Mesodermal cell (in vitro differentiated cells): ENCODE data around the gene TLN1.

Source experiments
- H3K27ac ChIP-seq: 2 replicates; pipeline ENCODE4 v1.7.0; 2013; ENCODE audit warnings: mild to moderate bottlenecking, low read depth, low read length, moderate library complexity; ENCODE audit not compliant: severe bottlenecking
- H3K36me3 ChIP-seq: 2 replicates; pipeline ENCODE4 v1.7.1; 2013; ENCODE audit warnings: mild to moderate bottlenecking, low read length, moderate library complexity; ENCODE audit not compliant: control insufficient read depth, insufficient read depth
- H3K4me1 ChIP-seq: one replicate; pipeline ENCODE4 v1.7.1; 2013; ENCODE audit warnings: mild to moderate bottlenecking, low read length; ENCODE audit not compliant: insufficient read depth, control insufficient read depth, poor library complexity, severe bottlenecking
- H3K4me3 ChIP-seq: 2 replicates; pipeline ENCODE4 v1.7.0; 2013; ENCODE audit warnings: low read length, control low read depth, mild to moderate bottlenecking; ENCODE audit not compliant: insufficient read depth, poor library complexity, severe bottlenecking; ENCODE audit errors: extremely low read depth
- H3K9me3 ChIP-seq: 2 replicates; pipeline ENCODE4 v1.7.1; 2013; ENCODE audit warnings: mild to moderate bottlenecking, low read length, moderate library complexity; ENCODE audit not compliant: control insufficient read depth
- WGBS, 2 experiments: methylation state at CpG; one replicate each; pipeline ENCODE4 v1.1.5; 2013; ENCODE audit warnings: missing lambda C conversion rate in 2 of 2; ENCODE audit not compliant: insufficient coverage in 2 of 2; 5-methylcytosine and 5-hydroxymethylcytosine counted together

TLN1 gene

DNA sequence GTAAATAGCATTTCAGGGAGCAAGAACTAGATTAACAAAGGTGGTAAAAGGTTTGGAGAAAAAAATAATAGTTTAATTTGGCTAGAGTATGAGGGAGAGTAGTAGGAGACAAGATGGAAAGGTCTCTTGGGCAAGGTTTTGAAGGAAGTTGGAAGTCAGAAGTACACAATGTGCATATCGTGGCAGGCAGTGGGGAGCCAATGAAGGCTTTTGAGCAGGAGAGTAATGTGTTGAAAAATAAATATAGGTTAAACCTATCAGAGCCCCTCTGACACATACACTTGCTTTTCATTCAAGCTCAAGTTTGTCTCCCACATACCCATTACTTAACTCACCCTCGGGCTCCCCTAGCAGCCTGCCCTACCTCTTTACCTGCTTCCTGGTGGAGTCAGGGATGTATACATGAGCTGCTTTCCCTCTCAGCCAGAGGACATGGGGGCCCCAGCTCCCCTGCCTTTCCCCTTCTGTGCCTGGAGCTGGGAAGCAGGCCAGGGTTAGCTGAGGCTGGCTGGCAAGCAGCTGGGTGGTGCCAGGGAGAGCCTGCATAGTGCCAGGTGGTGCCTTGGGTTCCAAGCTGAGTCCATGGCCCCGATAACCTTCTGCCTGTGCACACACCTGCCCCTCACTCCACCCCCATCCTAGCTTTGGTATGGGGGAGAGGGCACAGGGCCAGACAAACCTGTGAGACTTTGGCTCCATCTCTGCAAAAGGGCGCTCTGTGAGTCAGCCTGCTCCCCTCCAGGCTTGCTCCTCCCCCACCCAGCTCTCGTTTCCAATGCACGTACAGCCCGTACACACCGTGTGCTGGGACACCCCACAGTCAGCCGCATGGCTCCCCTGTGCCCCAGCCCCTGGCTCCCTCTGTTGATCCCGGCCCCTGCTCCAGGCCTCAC lies 58.6 kb downstream of the TLN1 start, which contains the start of gene CA9:
CA9 (plus strand) TSS at position 797 of the 893 bp plus-strand sequence; CDS start at position 829, 32 bp downstream.
- WGBS, 2 experiments: 82 to 84% methylated on average over 7 to 9 of the region's 10 CpGs
- no peak within 1 kb of the TSS for H3K4me3 ChIP-seq
- no peak within 1 kb of the TSS for H3K27ac ChIP-seq
- no peaks in the 10 kb centered on the region for H3K36me3 ChIP-seq
- H3K4me1 ChIP-seq: peaks cover 8% of the 10 kb centered on the region
- H3K9me3 ChIP-seq: no peaks in the 10 kb centered on the region

- 80 to 94% methylated on average over 1 to 3 of the region's 6 CpGs for WGBS, 2 experiments
- Histone ChIP-seq H3K9me3 (no peaks in the 10 kb centered on the region), H3K36me3 (no peaks in the 10 kb centered on the region), H3K4me3 (no peak overlapping the region), H3K4me1 (peaks cover 7% of the 10 kb centered on the region), H3K27ac (no peak overlapping the region)
These were observed 62.5 kb downstream of the TLN1 start for GRCh38 chr9:35669331-35670145.

DNA sequence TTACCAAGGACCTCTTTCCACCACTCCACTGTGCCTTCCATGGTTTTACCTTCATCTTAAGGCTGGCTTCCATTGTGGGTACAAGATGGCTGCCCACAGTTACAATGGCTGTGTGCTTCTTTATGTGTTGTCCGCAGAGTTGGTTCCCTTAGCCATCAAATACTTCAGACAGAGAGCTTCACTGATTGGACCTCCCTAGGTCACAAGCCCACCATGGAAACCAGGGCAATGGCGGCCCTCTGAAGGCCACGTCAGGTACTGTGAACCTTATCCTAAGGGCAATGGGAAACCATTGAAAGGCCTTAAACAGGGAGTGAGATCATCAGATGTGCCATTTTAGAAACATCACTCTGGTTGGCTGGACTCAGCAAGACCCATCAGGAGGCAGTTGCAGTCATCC lies 64.1 kb downstream of the TLN1 start:
- H3K36me3 ChIP-seq: no peaks in the 10 kb centered on the region
- WGBS, 2 experiments: 86 to 100% methylated on average over 1 to 2 of the region's 3 CpGs
- no peak overlapping the region for H3K27ac ChIP-seq
- no peaks in the 10 kb centered on the region for H3K9me3 ChIP-seq
- H3K4me1 ChIP-seq: peaks cover 15% of the 10 kb centered on the region
- no peak overlapping the region for H3K4me3 ChIP-seq

DNA sequence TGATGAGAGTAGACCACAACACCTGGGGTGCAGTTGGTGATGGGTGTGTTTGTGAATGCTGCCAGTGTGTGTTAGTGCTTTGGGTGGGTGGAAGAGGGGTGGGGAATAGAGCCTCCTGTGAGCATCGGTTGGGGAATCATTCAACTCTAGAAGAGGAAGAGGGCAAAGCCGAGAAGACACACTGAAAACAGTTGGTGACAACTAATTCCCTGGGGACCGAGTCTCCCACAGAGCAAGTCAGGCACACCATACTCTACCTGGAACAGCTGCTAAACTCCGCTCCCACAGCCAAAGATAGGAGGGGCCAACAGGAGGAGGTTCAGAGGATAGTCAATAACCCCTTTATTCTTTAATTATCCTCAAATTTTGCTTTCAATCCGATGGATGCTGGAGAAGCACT lies 65.4 kb downstream of the TLN1 start:
- peaks cover 21% of the 10 kb centered on the region for H3K4me1 ChIP-seq
- H3K27ac ChIP-seq: no peak overlapping the region
- H3K9me3 ChIP-seq: no peaks in the 10 kb centered on the region
- H3K36me3 ChIP-seq: peaks cover 10% of the 10 kb centered on the region
- 73 to 94% methylated on average over 2 of the region's 5 CpGs for WGBS, 2 experiments
- H3K4me3 ChIP-seq: no peak overlapping the region

DNA sequence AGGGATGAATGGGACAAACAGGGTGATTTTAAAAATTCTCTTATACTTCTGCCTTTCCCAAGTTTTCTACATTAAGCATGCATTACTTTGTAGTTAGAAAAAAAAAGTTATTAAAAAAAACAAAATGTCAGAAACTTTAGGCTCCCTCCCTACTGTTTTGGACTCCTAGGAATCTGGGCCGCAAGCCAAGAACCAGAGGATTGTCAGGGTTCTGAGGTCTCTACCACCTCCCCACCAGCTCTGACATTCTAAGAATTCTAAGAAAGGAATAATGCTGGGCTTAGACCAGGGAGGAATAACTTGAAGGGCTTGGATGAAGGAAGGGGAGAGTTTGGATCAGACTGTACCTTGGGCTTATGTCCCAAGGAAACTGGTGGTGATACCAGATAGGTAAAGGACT lies 66.0 kb downstream of the TLN1 start:
- peaks cover 22% of the 10 kb centered on the region for H3K4me1 ChIP-seq
- H3K4me3 ChIP-seq: no peak overlapping the region
- H3K27ac ChIP-seq: no peak overlapping the region
- 100% methylated on average over 1 of the region's 1 CpG; no CpG with 5 or more reads in 1 of the 2 experiments for WGBS, 2 experiments
- H3K9me3 ChIP-seq: no peaks in the 10 kb centered on the region
- peaks cover 11% of the 10 kb centered on the region for H3K36me3 ChIP-seq

DNA sequence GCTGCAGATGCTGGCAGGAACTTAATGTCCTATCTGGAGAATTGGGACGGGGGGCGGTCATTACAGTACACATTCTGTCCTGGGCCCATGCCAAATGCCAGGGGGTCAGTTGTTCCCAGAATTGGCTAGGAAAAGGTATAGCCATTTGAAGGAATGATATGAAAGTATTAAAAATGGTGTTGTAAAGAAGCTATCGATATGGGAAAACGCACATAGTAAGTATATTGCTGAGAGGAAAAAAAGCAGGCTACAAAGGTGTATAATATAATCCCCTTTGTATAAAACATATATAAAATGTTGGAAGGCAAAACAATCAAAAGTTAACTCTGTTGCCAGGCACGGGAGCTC lies 66.5 kb downstream of the TLN1 start:
- Histone ChIP-seq H3K9me3 (no peaks in the 10 kb centered on the region), H3K4me3 (peak overlapping the region; percentile 56), H3K36me3 (peaks cover 17% of the 10 kb centered on the region), H3K27ac (no peak overlapping the region), H3K4me1 (peaks cover 25% of the 10 kb centered on the region)
- 58 to 74% methylated on average over 2 of the region's 5 CpGs for WGBS, 2 experiments

GRCh38 chr9:35664531-35665470 lies 67.2 kb downstream of the TLN1 start, which contains the start of gene ARHGEF39:
ARHGEF39 (minus strand) TSS chr9:35665195; CDS start chr9:35665169, 26 bp downstream.
- Histone ChIP-seq H3K36me3 (peaks cover 23% of the 10 kb centered on the region), H3K27ac (no peak within 1 kb of the TSS), H3K4me3 (peak within 1 kb of the TSS; percentile 56), H3K4me1 (peaks cover 25% of the 10 kb centered on the region), H3K9me3 (no peaks in the 10 kb centered on the region)
- 7 to 9% methylated on average over 42 to 49 of the region's 58 CpGs for WGBS, 2 experiments

- Histone ChIP-seq H3K4me1 (peaks cover 28% of the 10 kb centered on the region), H3K4me3 (no peak overlapping the region), H3K9me3 (no peaks in the 10 kb centered on the region), H3K27ac (no peak overlapping the region), H3K36me3 (peaks cover 23% of the 10 kb centered on the region)
- 95 to 96% methylated on average over 6 to 7 of the region's 7 CpGs for WGBS, 2 experiments
These were observed 69.6 kb downstream of the TLN1 start for GRCh38 chr9:35662437-35662836.

DNA sequence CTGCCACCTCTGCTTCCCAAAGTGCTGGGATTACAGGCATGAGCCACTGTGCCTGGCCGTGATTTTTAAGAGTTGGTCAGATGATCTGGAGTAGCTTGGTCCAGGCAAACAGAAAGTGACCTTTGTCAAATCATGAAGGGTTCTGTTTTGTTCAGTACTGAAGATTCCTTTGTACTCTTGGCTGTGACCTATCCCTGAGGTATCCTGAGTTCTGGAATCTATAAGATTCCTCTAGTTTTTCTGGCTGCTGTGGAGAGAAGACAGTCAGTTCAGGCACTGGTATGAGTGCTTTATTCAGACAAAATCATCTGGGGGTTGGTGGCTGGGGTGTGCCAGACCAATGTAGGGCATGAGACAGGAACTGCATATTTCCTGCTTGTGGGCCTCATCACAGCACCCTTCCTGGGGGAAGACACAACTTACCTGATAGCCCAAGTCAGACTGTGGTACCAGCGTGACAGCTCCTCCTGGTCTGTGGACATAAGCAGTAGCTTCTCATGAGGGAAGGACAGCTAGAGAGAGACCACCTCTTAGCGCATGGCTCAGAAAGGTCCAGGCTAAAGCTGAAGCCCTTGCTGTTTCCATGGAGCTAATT lies 70.1 kb downstream of the TLN1 start:
- Histone ChIP-seq H3K36me3 (peaks cover 23% of the 10 kb centered on the region), H3K9me3 (no peaks in the 10 kb centered on the region), H3K4me3 (no peak overlapping the region), H3K27ac (no peak overlapping the region), H3K4me1 (peaks cover 28% of the 10 kb centered on the region)
- 81 to 90% methylated on average over 3 of the region's 3 CpGs for WGBS, 2 experiments
